Hepatocyte (in vitro differentiated cells): ENCODE data around the gene KRTAP10-3. TPM values are rescaled to one million over a fixed set of nuclear protein-coding genes. Genes with fewer than 3 reads are reported as not detected.

Experiments used
- DNase-seq: peaks from one replicate; pipeline ENCODE4 v3.0.0-alpha.2; 2016; ENCODE audit warnings: low spot score
- H2AFZ ChIP-seq: fragments of 200-600 bp; sonication (generic); 2 replicates; pipeline ENCODE4 v1.6.0; 2016; ENCODE audit warnings: antibody characterized with exemption, mild to moderate bottlenecking
- H3K27ac ChIP-seq: fragments of 200-600 bp; sonication (generic); 2 replicates; pipeline ENCODE4 v1.5.1; 2016; ENCODE audit warnings: mild to moderate bottlenecking
- H3K27me3 ChIP-seq: fragments of 200-600 bp; sonication (generic); 2 replicates; pipeline ENCODE4 v1.6.1; 2016
- H3K36me3 ChIP-seq: fragments of 200-600 bp; sonication (generic); replicated peaks from 2 replicates; pipeline ENCODE4 v1.5.1; 2016; ENCODE audit warnings: low read depth; ENCODE audit not compliant: insufficient read depth
- H3K4me1 ChIP-seq: fragments of 200-600 bp; sonication (generic); 2 replicates; pipeline ENCODE4 v1.5.1; 2016; ENCODE audit warnings: mild to moderate bottlenecking, moderate library complexity; ENCODE audit not compliant: insufficient read depth
- H3K4me2 ChIP-seq: fragments of 200-600 bp; sonication (generic); 2 replicates; pipeline ENCODE4 v1.6.0; 2016
- H3K4me3 ChIP-seq: fragments of 200-600 bp; sonication (generic); 2 replicates; pipeline ENCODE4 v1.5.1; 2016; ENCODE audit warnings: mild to moderate bottlenecking
- H3K79me2 ChIP-seq: fragments of 200-600 bp; sonication (generic); 2 replicates; pipeline ENCODE4 v1.6.0; 2017; ENCODE audit warnings: mild to moderate bottlenecking
- H3K9me2 ChIP-seq: fragments of 200-600 bp; sonication (generic); replicated peaks from 2 replicates; pipeline ENCODE4 v1.6.0; 2017; ENCODE audit warnings: mild to moderate bottlenecking; ENCODE audit not compliant: insufficient read depth
- H3K9me3 ChIP-seq: fragments of 200-600 bp; sonication (generic); 2 replicates; pipeline ENCODE4 v1.5.1; 2016; ENCODE audit warnings: low read depth, mild to moderate bottlenecking
- H4K20me1 ChIP-seq: fragments of 200-600 bp; sonication (generic); 2 replicates; pipeline ENCODE4 v1.6.0; 2016; ENCODE audit warnings: mild to moderate bottlenecking; ENCODE audit not compliant: insufficient read depth, poor library complexity, severe bottlenecking
- CTCF ChIP-seq: fragments of 200-600 bp; sonication (generic); IDR thresholded peaks from 2 replicates; pipeline ENCODE4 v1.5.1; 2016; ENCODE audit warnings: antibody characterized with exemption, mild to moderate bottlenecking; ENCODE audit not compliant: poor library complexity
- EZH2 ChIP-seq: fragments of 200-600 bp; sonication (generic); IDR thresholded peaks from 2 replicates; pipeline ENCODE4 v1.6.1; 2016; ENCODE audit warnings: antibody characterized with exemption, mild to moderate bottlenecking, borderline replicate concordance
- EZH2phosphoT487 ChIP-seq: fragments of 200-600 bp; sonication (generic); IDR thresholded peaks from one replicate; pipeline ENCODE4 v1.6.1; 2018; ENCODE audit warnings: antibody characterized with exemption, mild to moderate bottlenecking, low read depth, moderate library complexity; ENCODE audit not compliant: unreplicated experiment, severe bottlenecking
- WGBS: methylation state at CpG from one replicate; pipeline ENCODE4 v1.1.6; 2016; ENCODE audit warnings: low lambda C conversion rate; ENCODE audit errors: missing lambda C conversion rate; 5-methylcytosine and 5-hydroxymethylcytosine counted together
- polyA plus RNA-seq: library from polyadenylated mRNA; unstranded; fragments of >200 nt; fragmentation: Nextera tagmentation; extraction: Ambion mirVana; gene quantifications from 2 replicates; pipeline ENCODE4 v1.2.1, GENCODE V29; 2016
- total RNA-seq: library from RNA; depleted of rRNA; stranded (reverse); fragments of >200 nt; gene quantifications from 2 replicates; pipeline ENCODE4 v1.2.3, GENCODE V29; 2014

KRTAP10-3 gene
- total and polyA plus RNA-seq, 2 experiments from 2014 or later: not detected

GRCh38 chr21:44595524-44595923 is 36.9 kb upstream of the KRTAP10-3 start:
- H3K4me2 ChIP-seq: no peak overlapping the region
- H3K79me2 ChIP-seq: no peaks in the 10 kb centered on the region
- H4K20me1 ChIP-seq: no peaks in the 10 kb centered on the region
- peaks cover 7% of the 10 kb centered on the region for H3K4me1 ChIP-seq
- H3K9me2 ChIP-seq: no peaks in the 10 kb centered on the region
- no peak overlapping the region for H3K4me3 ChIP-seq
- no peak for DNase-seq
- no peaks in the 10 kb centered on the region for H3K27me3 ChIP-seq
- H3K27ac ChIP-seq: no peak overlapping the region
- TF ChIP-seq CTCF (no peak), EZH2phosphoT487 (no peak), EZH2 (no peak)
- 74% methylated on average over 6 of the region's 6 CpGs for WGBS
- H2AFZ ChIP-seq: no peak overlapping the region
- no peaks in the 10 kb centered on the region for H3K36me3 ChIP-seq
- no peaks in the 10 kb centered on the region for H3K9me3 ChIP-seq

- H3K9me3 ChIP-seq: no peaks in the 10 kb centered on the region
- H2AFZ ChIP-seq: no peak overlapping the region
- peaks cover 7% of the 10 kb centered on the region for H3K4me1 ChIP-seq
- no peaks in the 10 kb centered on the region for H3K79me2 ChIP-seq
- no peak for TF ChIP-seq CTCF
- TF ChIP-seq EZH2: no peak
- TF ChIP-seq EZH2phosphoT487: no peak
- DNase-seq: no peak
- H3K27ac ChIP-seq: no peak overlapping the region
- H3K4me3 ChIP-seq: no peak overlapping the region
- no peak overlapping the region for H3K4me2 ChIP-seq
- H3K9me2 ChIP-seq: no peaks in the 10 kb centered on the region
- H3K27me3 ChIP-seq: no peaks in the 10 kb centered on the region
- 88% methylated on average over 12 of the region's 12 CpGs for WGBS
- H3K36me3 ChIP-seq: no peaks in the 10 kb centered on the region
- no peaks in the 10 kb centered on the region for H4K20me1 ChIP-seq
Observed at GRCh38 chr21:44594406-44594916, 35.9 kb upstream of the KRTAP10-3 start.

GRCh38 chr21:44593598-44594405 is 35.2 kb upstream of the KRTAP10-3 start:
- Histone ChIP-seq H4K20me1 (no peaks in the 10 kb centered on the region), H3K27me3 (no peaks in the 10 kb centered on the region), H3K27ac (no peak overlapping the region), H2AFZ (no peak overlapping the region), H3K9me2 (no peaks in the 10 kb centered on the region), H3K4me3 (no peak overlapping the region), H3K4me1 (peaks cover 7% of the 10 kb centered on the region), H3K79me2 (no peaks in the 10 kb centered on the region), H3K4me2 (no peak overlapping the region), H3K9me3 (no peaks in the 10 kb centered on the region), H3K36me3 (no peaks in the 10 kb centered on the region)
- 63% methylated on average over 20 of the region's 20 CpGs for WGBS
- DNase-seq: no peak
- TF ChIP-seq EZH2 (no peak), CTCF (no peak), EZH2phosphoT487 (no peak)
